HL-60 (cell line): Measurements from ENCODE around the gene EHBP1L1.

Source experiments
- CTCF ChIP-seq: IDR thresholded peaks from one replicate; pipeline ENCODE4 v1.5.1; 2011; ENCODE audit warnings: low read length, control low read depth, inconsistent platforms; ENCODE audit not compliant: insufficient read depth
- GABPA ChIP-seq: IDR thresholded peaks from 2 replicates; pipeline ENCODE4 v1.6.1; 2012; ENCODE audit warnings: low read depth
- POLR2AphosphoS5 ChIP-seq: IDR thresholded peaks from 2 replicates; pipeline ENCODE4 v1.6.1; 2012; ENCODE audit warnings: low read depth
- SPI1 ChIP-seq: IDR thresholded peaks from 2 replicates; pipeline ENCODE4 v1.6.1; 2012; ENCODE audit warnings: low read depth, mild to moderate bottlenecking, borderline replicate concordance
- TF ChIP-seq, protein P1 (sequence below): IDR thresholded peaks from 2 replicates; pipeline ENCODE4 v1.6.1; 2012; ENCODE audit warnings: low read depth; ENCODE audit not compliant: insufficient replicate concordance

- no peak for TF ChIP-seq CTCF
- no peak for TF ChIP-seq POLR2AphosphoS5
- TF ChIP-seq, protein P1, sequence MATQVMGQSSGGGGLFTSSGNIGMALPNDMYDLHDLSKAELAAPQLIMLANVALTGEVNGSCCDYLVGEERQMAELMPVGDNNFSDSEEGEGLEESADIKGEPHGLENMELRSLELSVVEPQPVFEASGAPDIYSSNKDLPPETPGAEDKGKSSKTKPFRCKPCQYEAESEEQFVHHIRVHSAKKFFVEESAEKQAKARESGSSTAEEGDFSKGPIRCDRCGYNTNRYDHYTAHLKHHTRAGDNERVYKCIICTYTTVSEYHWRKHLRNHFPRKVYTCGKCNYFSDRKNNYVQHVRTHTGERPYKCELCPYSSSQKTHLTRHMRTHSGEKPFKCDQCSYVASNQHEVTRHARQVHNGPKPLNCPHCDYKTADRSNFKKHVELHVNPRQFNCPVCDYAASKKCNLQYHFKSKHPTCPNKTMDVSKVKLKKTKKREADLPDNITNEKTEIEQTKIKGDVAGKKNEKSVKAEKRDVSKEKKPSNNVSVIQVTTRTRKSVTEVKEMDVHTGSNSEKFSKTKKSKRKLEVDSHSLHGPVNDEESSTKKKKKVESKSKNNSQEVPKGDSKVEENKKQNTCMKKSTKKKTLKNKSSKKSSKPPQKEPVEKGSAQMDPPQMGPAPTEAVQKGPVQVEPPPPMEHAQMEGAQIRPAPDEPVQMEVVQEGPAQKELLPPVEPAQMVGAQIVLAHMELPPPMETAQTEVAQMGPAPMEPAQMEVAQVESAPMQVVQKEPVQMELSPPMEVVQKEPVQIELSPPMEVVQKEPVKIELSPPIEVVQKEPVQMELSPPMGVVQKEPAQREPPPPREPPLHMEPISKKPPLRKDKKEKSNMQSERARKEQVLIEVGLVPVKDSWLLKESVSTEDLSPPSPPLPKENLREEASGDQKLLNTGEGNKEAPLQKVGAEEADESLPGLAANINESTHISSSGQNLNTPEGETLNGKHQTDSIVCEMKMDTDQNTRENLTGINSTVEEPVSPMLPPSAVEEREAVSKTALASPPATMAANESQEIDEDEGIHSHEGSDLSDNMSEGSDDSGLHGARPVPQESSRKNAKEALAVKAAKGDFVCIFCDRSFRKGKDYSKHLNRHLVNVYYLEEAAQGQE = no peak
- TF ChIP-seq GABPA = no peak
- no peak for TF ChIP-seq SPI1
These were observed 7.7 kb downstream of the EHBP1L1 start for GRCh38 chr11:65583589-65583988.
